Activated T-helper 9 cell treated with anti-CD3 and anti-CD28 coated beads, Interleukin-2, amount 50 U/mL, for 16 hours (primary cell): Measurements from ENCODE around the gene VWA8.

Experiments
- DNase-seq: peaks from one replicate; pipeline ENCODE4 v3.0.0-alpha.2; 2020; ENCODE audit warnings: low read depth

VWA8 gene

GRCh38 chr13:41614671-41615527 lies 346.0 kb downstream of the VWA8 start:
- DNase-seq, result no peak

GRCh38 chr13:41613984-41614661 lies 346.8 kb downstream of the VWA8 start:
- DNase-seq, result no peak

DNA sequence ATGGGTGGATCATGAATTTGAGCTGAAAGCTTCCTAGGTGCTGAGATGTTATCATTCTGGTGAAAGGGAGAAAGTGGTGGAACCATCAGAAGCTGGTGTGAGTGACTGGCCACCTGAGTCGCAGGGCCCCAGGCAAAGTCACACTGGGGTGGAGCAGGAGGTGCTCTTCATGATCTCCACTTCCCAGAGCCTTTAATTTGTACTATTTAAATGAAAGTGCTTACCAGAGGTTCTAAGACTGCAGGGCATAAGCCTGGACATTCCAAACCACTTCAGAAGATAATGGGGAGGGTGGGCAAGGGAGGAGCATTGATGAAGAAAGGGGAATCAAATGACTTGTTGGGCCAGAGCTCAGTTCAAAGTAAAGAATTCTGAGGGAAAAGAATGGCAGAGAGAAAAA lies 347.4 kb downstream of the VWA8 start:
- DNase-seq, result no peak

DNA sequence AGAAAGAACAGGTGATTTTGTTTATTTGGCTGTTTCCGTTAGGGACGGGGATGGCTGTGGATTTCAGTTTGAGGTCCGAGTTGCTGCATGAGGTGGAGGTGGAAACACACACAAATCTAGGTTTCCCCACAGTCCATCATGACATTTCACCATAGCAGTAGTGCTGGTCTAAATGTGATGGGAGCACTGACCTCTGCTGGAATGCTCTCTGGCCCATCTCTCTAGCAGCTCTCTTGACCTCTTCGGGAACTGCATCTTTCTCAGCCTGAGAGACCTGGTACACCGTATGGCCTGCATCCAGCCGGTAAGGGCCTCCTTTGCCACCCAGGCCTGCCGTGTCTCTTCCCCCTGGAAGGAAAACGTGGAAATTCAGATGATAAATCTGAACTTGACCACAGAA lies 349.5 kb downstream of the VWA8 start:
- DNase-seq, result no peak

DNA sequence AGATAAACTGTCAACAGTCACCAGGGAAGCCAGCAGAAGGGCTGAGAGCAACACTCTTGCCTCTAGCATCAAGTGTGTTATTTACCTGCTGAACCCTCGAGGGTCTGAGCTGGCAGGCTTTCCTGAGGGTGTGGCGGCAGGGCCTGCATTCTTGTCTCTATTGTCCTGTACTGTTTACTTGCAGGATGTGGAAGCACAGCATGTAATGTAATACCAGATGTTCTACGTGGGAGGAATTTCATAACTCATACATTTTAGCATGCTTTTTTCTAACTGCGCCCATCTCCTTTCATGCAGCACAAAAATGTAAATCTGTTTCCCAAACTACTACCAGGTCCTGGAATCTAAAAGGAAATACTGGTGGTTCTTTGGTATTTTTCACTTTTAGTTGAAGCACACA lies 350.5 kb downstream of the VWA8 start:
- DNase-seq, result no peak

- DNase-seq, result no peak
Measured at GRCh38 chr13:41609828-41610227, 351.1 kb downstream of the VWA8 start.

GRCh38 chr13:41608839-41609177 lies 352.1 kb downstream of the VWA8 start:
- DNase-seq, result no peak

- DNase-seq, result no peak
Measured at GRCh38 chr13:41608111-41608838, 352.6 kb downstream of the VWA8 start.

GRCh38 chr13:41606646-41607045 lies 354.3 kb downstream of the VWA8 start:
- no peak for DNase-seq

DNA sequence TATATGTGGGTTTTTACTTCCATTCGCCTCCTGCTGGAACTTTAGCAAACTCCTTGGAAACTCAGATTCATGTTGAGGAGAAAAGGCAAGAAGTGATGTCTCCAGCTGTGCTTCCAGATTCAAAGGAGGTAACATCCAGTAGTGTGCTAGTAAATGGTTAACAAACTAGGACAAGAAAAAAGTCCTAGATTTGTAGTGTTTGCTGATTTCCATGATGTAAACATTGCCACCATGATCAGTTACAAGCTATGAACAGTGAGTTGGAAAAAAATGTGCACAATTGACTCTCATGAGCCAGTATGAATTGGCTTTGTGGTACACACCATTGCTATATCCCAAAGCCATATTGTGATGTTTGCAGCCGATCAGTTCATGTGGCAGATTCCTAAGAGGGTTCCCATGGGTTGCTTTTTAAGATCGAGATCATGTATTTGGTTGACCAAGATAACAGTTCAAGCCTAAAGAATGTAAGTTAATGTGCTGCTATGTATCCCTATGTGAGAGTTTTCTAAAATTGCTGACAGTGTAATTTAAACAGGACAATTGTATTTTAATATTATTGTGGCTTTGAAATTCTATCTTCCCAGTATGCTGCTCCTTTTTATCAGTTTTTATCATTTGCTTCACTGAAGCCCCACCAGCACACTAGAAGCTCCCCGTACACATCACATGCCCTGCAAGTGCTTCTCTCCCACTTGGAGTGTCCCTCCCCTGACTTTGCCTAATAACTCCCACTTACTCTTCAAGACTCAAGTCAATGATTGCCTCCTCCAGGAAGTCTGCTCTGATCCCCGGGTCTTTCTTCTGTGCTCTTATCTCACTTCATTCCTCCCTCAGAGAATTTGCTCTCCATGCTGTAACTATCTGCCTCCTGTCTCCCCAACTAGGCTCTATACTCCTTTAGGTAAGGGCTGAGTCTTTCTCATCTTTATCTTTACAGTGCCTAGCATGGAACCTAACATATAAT lies 355.3 kb downstream of the VWA8 start:
- no peak for DNase-seq

DNA sequence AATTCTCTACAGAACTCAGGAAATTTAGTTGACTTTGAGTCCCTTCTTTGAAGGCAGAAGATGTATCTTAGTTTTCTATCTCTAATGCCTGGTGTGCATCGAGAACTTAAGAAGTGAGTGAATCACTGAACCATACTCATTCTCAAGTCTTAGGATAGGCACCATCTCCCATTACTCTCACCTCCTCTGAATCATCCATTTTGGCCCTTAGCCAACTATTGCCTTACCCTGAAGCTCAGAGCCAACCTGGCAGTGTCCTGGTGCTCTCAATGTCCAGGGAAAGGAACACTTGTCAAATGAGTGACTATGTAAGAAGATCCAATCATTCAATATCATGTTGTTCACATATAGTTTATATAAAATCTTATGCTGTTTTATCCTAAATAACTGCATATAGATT lies 357.0 kb downstream of the VWA8 start:
- no peak for DNase-seq

DNA sequence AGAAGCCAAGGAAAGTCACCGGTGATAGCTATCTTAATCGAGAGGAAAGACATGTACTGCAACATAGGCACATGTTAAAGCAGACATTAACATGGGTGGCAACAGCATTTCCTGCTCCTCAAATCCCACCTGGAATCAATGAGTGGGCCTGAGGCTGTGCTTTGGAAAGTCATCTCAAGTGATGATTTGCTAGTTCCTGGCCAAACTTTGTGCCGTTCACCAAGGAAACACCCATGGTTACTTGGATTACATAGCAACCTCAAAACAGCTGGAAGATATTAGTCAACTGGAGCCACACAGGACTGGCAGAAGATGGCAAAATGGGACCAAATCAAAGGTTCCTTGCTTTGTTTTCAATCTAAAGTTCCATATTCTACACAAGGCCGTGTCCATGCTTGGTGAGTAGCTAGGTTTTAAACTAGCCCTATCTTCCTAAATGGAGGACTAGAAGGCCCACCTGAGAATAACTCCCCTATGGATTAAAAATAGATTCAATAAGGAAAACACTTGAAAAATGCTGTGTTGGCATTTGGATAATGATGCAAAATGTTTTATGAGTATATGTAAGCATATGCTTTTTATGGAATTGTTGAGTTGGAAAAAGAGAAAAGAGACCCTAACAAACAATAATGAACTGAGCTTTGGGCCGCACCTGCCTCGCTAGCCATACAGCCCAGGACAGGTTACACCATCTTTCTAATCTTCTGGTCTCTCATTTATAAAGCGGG lies 359.0 kb downstream of the VWA8 start:
- DNase-seq, result no peak

DNA sequence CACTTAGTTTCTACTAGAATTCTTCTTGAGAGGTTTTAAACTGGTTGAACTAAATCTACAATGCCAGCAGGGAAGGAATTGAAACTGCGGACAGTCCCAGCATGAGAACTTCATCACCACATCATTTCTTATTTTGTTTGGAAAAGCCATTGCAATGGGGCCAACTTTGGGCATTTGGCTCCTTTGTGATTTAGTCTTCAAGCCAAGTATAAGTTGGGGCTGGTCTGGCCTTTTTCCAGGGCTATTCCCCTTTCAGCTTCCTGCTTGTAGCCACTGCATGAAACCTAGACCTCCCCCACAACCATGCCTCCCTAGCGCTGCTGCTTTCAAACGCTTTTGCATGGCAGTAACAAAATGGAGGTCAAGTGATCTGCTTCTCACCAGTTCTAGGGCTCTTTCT lies 361.3 kb downstream of the VWA8 start:
- DNase-seq, result no peak

GRCh38 chr13:41597348-41598041 lies 363.4 kb downstream of the VWA8 start:
- no peak for DNase-seq

- no peak for DNase-seq
Measured at GRCh38 chr13:41596190-41596589, 364.7 kb downstream of the VWA8 start.

- DNase-seq, result no peak
Measured at GRCh38 chr13:41595298-41595697, 365.6 kb downstream of the VWA8 start.

DNA sequence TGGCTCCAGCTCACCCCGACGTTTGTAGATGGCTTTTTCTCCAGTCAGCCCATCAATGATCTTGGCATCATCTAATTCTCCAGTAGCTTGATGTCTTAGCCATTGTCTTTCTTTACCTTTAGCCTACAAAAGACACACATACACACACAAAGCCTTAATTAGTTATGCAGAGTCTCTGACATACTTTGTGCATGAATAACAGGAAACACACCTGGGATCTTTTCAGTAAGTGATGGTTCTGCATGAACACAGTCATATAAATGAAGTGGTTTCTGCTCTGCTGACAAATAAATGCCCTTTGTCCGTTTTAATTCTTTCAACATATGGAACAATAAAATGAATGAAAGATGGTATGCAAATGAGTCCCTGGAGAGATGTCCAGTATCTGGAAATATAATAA lies 370.3 kb downstream of the VWA8 start:
- DNase-seq, result no peak

- no peak for DNase-seq
Measured at GRCh38 chr13:41590122-41590521, 370.8 kb downstream of the VWA8 start.

DNA sequence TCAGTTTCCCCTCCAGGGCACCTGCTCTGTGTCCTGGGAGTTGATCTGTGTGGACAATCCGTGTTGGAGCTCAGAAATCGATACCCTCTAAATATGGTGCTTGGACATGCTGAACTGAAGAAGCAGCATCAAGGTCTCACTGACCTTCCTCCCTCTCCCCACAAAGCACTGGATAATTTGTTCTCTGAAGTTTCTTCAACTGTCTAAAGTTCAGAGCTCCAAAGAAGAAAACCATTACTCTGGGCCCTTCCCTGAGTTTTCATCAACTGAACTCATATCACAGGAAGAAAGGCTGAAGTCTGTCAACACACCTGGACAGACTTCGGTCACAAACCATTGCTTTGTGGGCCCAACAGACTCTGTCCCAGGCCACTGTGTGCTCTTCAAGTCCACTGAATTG lies 371.5 kb downstream of the VWA8 start:
- no peak for DNase-seq

GRCh38 chr13:41588899-41589298 lies 372.0 kb downstream of the VWA8 start:
- no peak for DNase-seq

- DNase-seq, result no peak
Measured at GRCh38 chr13:41588448-41588847, 372.5 kb downstream of the VWA8 start.
